GM23338 (cell line): ENCODE data around the gene NANOS2. TPM values are rescaled to one million over a fixed set of nuclear protein-coding genes. Genes with fewer than 3 reads are reported as not detected.

Source experiments
- ATAC-seq: fragments of 200-7000 bp; cut with Tn5 transposase; 3 replicates; pipeline ENCODE4 v1.9.1; 2020
- DNase-seq: peaks from one replicate; pipeline ENCODE4 v3.0.0-alpha.2; 2015; ENCODE audit warnings: low spot score
- H2AFZ ChIP-seq: fragments of 200-600 bp; sonication (generic); 2 replicates; pipeline ENCODE4 v1.8.0; 2016; ENCODE audit warnings: antibody characterized with exemption, mild to moderate bottlenecking, moderate library complexity
- H3F3A ChIP-seq: fragments of 200-600 bp; sonication (generic); replicated peaks from 2 replicates; pipeline ENCODE4 v1.8.0; 2017; ENCODE audit warnings: antibody characterized with exemption, mixed run types, low read depth
- H3K27ac ChIP-seq: fragments of 200-600 bp; sonication (generic); 2 replicates; pipeline ENCODE4 v1.6.1; 2016; ENCODE audit warnings: low read depth
- H3K27me3 ChIP-seq: fragments of 200-600 bp; sonication (generic); 2 replicates; pipeline ENCODE4 v1.8.0; 2016; ENCODE audit warnings: mild to moderate bottlenecking, mixed run types, moderate library complexity; ENCODE audit not compliant: insufficient read depth
- H3K36me3 ChIP-seq: fragments of 200-600 bp; sonication (generic); 2 replicates; pipeline ENCODE4 v1.8.0; 2016; ENCODE audit warnings: mild to moderate bottlenecking; ENCODE audit not compliant: insufficient read depth
- H3K4me1 ChIP-seq: fragments of 200-600 bp; sonication (generic); 2 replicates; pipeline ENCODE4 v1.8.0; 2016; ENCODE audit warnings: mild to moderate bottlenecking, moderate library complexity; ENCODE audit not compliant: insufficient read depth
- H3K4me2 ChIP-seq: fragments of 200-600 bp; sonication (generic); 2 replicates; pipeline ENCODE4 v1.7.1; 2017; ENCODE audit warnings: mixed run types
- H3K4me3 ChIP-seq: fragments of 200-600 bp; sonication (generic); 2 replicates; pipeline ENCODE4 v1.6.1; 2016; ENCODE audit warnings: mixed run types
- H3K79me2 ChIP-seq: fragments of 200-600 bp; sonication (generic); replicated peaks from 2 replicates; pipeline ENCODE4 v1.8.0; 2017; ENCODE audit warnings: mild to moderate bottlenecking; ENCODE audit not compliant: insufficient read depth
- H3K9me2 ChIP-seq: fragments of 200-600 bp; sonication (generic); 2 replicates; pipeline ENCODE4 v1.8.0; 2017; ENCODE audit not compliant: insufficient read depth
- H4K20me1 ChIP-seq: fragments of 200-600 bp; sonication (generic); replicated peaks from 2 replicates; pipeline ENCODE4 v1.8.0; 2017; ENCODE audit warnings: mild to moderate bottlenecking; ENCODE audit not compliant: insufficient read depth
- H3K27ac Mint-ChIP-seq: 2 replicates; pipeline ENCODE4 v1.8.0; 2020; ENCODE audit warnings: inconsistent platforms, mild to moderate bottlenecking, moderate library complexity, mixed read lengths
- H3K27me3 Mint-ChIP-seq: 3 replicates; pipeline ENCODE4 v1.8.0; 2022; ENCODE audit warnings: low read depth, mild to moderate bottlenecking, moderate library complexity, mixed read lengths, inconsistent platforms; ENCODE audit not compliant: insufficient read depth, poor library complexity
- H3K36me3 Mint-ChIP-seq: 3 replicates; pipeline ENCODE4 v1.8.0; 2021; ENCODE audit warnings: low read depth, mild to moderate bottlenecking, inconsistent platforms, moderate library complexity, mixed read lengths
- H3K4me1 Mint-ChIP-seq: 3 replicates; pipeline ENCODE4 v1.8.0; 2020; ENCODE audit warnings: mild to moderate bottlenecking, inconsistent platforms, mixed read lengths
- H3K4me3 Mint-ChIP-seq: 3 replicates; pipeline ENCODE4 v1.8.0; 2021; ENCODE audit warnings: moderate library complexity, mild to moderate bottlenecking, inconsistent platforms, mixed read lengths
- H3K9me3 Mint-ChIP-seq: 3 replicates; pipeline ENCODE4 v1.8.0; 2020; ENCODE audit warnings: moderate library complexity, mild to moderate bottlenecking, inconsistent platforms, mixed read lengths
- CREB1 ChIP-seq: fragments of 250-450 bp; sonication (Bioruptor Pico); IDR thresholded peaks from 2 replicates; pipeline ENCODE4 v1.5.0; 2020; ENCODE audit warnings: low read depth, mild to moderate bottlenecking, moderate library complexity
- CTCF ChIP-seq, 2 experiments: fragments of 200-600 bp in 1 of 2; sonication (generic) in 1 of 2; conservative IDR thresholded peaks; 2 replicates each; pipeline versions ENCODE4 v1.5.1 to v1.6.1; 2016 to 2017; ENCODE audit warnings: antibody characterized with exemption in 2 of 2, low read depth in 2 of 2, mild to moderate bottlenecking in 2 of 2, moderate library complexity in 1 of 2
- EZH2 ChIP-seq: fragments of 200-600 bp; sonication (generic); IDR thresholded peaks from one replicate; pipeline ENCODE4 v1.8.0; 2017; ENCODE audit warnings: antibody characterized with exemption, mild to moderate bottlenecking, low read depth; ENCODE audit not compliant: unreplicated experiment
- JUNB ChIP-seq: IDR thresholded peaks from one replicate; pipeline ENCODE4 v1.6.1; 2016; ENCODE audit warnings: antibody characterized with exemption; ENCODE audit not compliant: unreplicated experiment
- long read RNA-seq: library from polyadenylated mRNA; unstranded; transcript quantifications from one replicate; pipeline ENCODE4 v2.0.0, GENCODE V29; 2020; ENCODE audit not compliant: unreplicated experiment
- polyA plus RNA-seq: library from polyadenylated mRNA; unstranded; fragments of >200 nt; fragmentation: Nextera tagmentation; extraction: Ambion mirVana; gene quantifications from 2 replicates; pipeline ENCODE4 v1.2.1, GENCODE V29; 2016
- total RNA-seq: library from RNA; depleted of rRNA; stranded (reverse); fragments of >200 nt; shearing (Covaris generic); gene quantifications from 2 replicates; pipeline ENCODE4 v1.2.3, GENCODE V29; 2014; rRNA removed

The NANOS2 gene
- total RNA-seq (0.14 TPM in 1 of 2 replicates, not detected in the other), polyA plus RNA-seq (0.11 TPM in 1 of 2 replicates, not detected in the other)
- long read RNA-seq, result 0 reads

DNA sequence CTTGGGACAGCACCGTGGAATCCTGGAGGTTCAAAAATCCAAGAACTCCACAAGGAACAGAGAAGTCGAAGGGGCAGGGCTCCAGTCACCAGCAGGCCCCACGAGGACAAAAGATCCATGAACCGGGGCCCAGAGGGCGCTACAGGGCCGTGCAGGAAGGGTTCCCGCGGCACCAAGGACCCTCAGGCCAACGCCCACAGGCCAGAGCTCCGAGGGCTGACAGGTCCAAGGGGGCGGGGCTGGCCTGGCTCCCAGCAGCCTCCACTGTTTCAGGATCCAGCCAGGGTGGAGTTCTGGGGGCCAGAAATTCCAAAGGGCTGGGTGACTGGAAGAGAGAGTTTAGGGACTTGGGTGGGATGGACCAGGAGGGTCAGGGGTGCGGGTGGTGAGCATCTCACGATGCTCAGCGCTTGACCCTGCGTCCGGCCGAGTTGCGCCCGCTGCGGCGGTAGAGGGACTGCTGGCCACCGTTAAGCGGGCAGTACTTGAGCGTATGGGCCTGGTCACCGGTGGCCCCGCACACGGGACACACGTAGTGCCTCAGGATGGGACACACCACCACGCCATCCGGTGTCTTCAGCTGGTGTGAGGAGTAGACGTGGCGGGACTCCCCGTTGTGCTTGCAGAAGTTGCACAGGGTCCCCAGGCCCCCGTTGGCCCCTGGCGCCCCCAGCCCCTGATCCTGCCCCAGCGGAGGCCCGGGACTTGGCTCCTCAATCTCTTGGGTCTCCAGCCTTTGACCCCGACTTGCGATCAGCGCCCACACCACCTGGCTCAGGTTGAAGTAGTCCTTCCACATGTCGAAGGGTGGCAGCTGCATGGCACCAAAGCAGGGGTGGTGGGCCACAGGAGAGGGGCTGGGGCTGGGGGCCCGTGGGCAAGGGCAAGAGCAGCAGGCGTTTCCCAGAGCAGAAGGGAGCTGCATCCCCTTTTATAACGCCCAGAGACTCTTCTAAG lies at the start of gene NANOS2:
TSS of gene NANOS2 (minus strand) at position 905 of the 957 bp plus-strand sequence. CDS start at position 820, 85 bp downstream.
- no peak within 1 kb of the TSS for H3K27ac ChIP-seq

GRCh38 chr19:45962021-45962420 lies 47.4 kb upstream of the NANOS2 start:
- Histone ChIP-seq H3K27ac (no peak overlapping the region), H3K79me2 (no peaks in the 10 kb centered on the region), H3K36me3 (no peaks in the 10 kb centered on the region), H3K4me1 (peaks cover 10% of the 10 kb centered on the region), H3K4me3 (no peak overlapping the region), H2AFZ (no peak overlapping the region), H3F3A (peaks cover 4% of the 10 kb centered on the region; the same call in 1 of the 2 replicates), H4K20me1 (peaks cover 5% of the 10 kb centered on the region; the same call in 1 of the 2 replicates), H3K4me2 (no peak overlapping the region), H3K9me2 (no peaks in the 10 kb centered on the region), H3K27me3 (no peaks in the 10 kb centered on the region)
- Mint-ChIP-seq H3K9me3 (no peaks in the 10 kb centered on the region), H3K4me1 (peaks cover 21% of the 10 kb centered on the region), H3K27me3 (peaks cover 21% of the 10 kb centered on the region), H3K4me3 (no peak overlapping the region), H3K27ac (no peak overlapping the region), H3K36me3 (peaks cover 9% of the 10 kb centered on the region)
- ATAC-seq (no peak), DNase-seq (no peak)
- TF ChIP-seq CTCF (conservative IDR thresholded peaks at IDR 0.05; ENCODE audit: low read depth in 2 of 2), result no peak

More for the DNA sequence above, at the start of gene NANOS2:
- Histone ChIP-seq H3K4me2 (no peak within 1 kb of the TSS), H2AFZ (peak within 1 kb of the TSS; percentile 81; the same call in 1 of the 2 replicates), H3K4me3 (no peak within 1 kb of the TSS), H4K20me1 (no peaks in the 10 kb centered on the region), H3K36me3 (no peaks in the 10 kb centered on the region), H3K9me2 (no peaks in the 10 kb centered on the region), H3K79me2 (no peaks in the 10 kb centered on the region), H3F3A (0 out of 2 replicates have a peak, but pooled peaks cover 4% of the 10 kb centered on the region), H3K4me1 (no peaks in the 10 kb centered on the region), H3K27me3 (no peaks in the 10 kb centered on the region)
- DNase-seq, result peak; percentile 98
- Mint-ChIP-seq H3K36me3 (no peaks in the 10 kb centered on the region; the same call in 2 of the 3 replicates), H3K4me3 (no peak within 1 kb of the TSS; the same call in 2 of the 3 replicates), H3K27ac (no peak within 1 kb of the TSS), H3K4me1 (no peaks in the 10 kb centered on the region; the same call in 2 of the 3 replicates), H3K9me3 (no peaks in the 10 kb centered on the region; the same call in 2 of the 3 replicates), H3K27me3 (peaks cover 17% of the 10 kb centered on the region)
- peak; percentile 98 for ATAC-seq
- TF ChIP-seq JUNB (no peak), EZH2 (no peak), CTCF (conservative IDR thresholded peaks at IDR 0.05; ENCODE audit: low read depth in 2 of 2) (peak; percentile 71 to 94), CREB1 (CRISPR knock-in tag) (0 out of 2 replicates have a peak, but pooled peaks have one; percentile 12)
